CD4-positive, alpha-beta memory T cell (primary cell): ENCODE results near the gene RTKN2. TPM values are rescaled to one million over a fixed set of nuclear protein-coding genes. Genes with fewer than 3 reads are reported as not detected.
A peak's percentile ranks its signal among the peaks of the same experiment; 100 is the strongest.

Experiments used
- CTCF ChIA-PET: fragments of 350-600 bp; sonication (Branson Sonifier 250); formaldehyde crosslinking; loops from one replicate; lab custom pipeline; 2021; ENCODE audit warnings: inconsistent platforms; ENCODE audit not compliant: partially characterized antibody; lab: Charles Lee
- POLR2A ChIA-PET: fragments of 350-600 bp; sonication (Branson Sonifier 250); formaldehyde crosslinking; loops from one replicate; lab custom pipeline; 2021; ENCODE audit not compliant: partially characterized antibody; lab: Charles Lee
- DNase-seq, 5 donors: peaks; one replicate each; pipeline versions ENCODE4 v3.0.0 to v3.0.0-alpha.2; 2020 to 2022; ENCODE audit warnings: mixed read lengths in 1 of 5
- H3K27ac ChIP-seq: one replicate; pipeline ENCODE4 v1.7.0; 2013; ENCODE audit warnings: low read depth, low read length
- H3K27me3 ChIP-seq: 2 replicates; pipeline ENCODE4 v1.7.0; 2013; ENCODE audit warnings: mild to moderate bottlenecking, low read length, moderate library complexity; ENCODE audit not compliant: insufficient read depth
- H3K36me3 ChIP-seq: 2 replicates; pipeline ENCODE4 v1.7.0; 2013; ENCODE audit warnings: mild to moderate bottlenecking, low read length, moderate library complexity; ENCODE audit not compliant: insufficient read depth
- H3K4me1 ChIP-seq: 2 replicates; pipeline ENCODE4 v1.7.0; 2013; ENCODE audit warnings: mild to moderate bottlenecking, low read length, moderate library complexity; ENCODE audit not compliant: insufficient read depth
- H3K4me3 ChIP-seq, 2 donors: one replicate each; pipeline ENCODE4 v1.7.0; 2013; ENCODE audit warnings: low read length in 2 of 2, mild to moderate bottlenecking in 1 of 2
- H3K9me3 ChIP-seq, 2 donors: one replicate each; pipeline ENCODE4 v1.7.0; 2013; ENCODE audit warnings: low read length in 2 of 2, control low read depth in 1 of 2; ENCODE audit not compliant: control insufficient read depth in 1 of 2
- H3K27ac Mint-ChIP-seq, 7 donors: one replicate each; pipeline ENCODE4 v1.8.0; 2020 to 2021; ENCODE audit warnings: mixed read lengths in 7 of 7, mild to moderate bottlenecking in 6 of 7, inconsistent platforms in 3 of 7, moderate library complexity in 3 of 7
- H3K27me3 Mint-ChIP-seq, 2 donors: one replicate each; pipeline ENCODE4 v1.8.0; 2020 to 2021; ENCODE audit warnings: mixed read lengths in 2 of 2
- H3K36me3 Mint-ChIP-seq, 2 donors: one replicate each; pipeline ENCODE4 v1.8.0; 2020 to 2021; ENCODE audit warnings: mixed read lengths in 2 of 2, inconsistent platforms in 1 of 2, mild to moderate bottlenecking in 1 of 2
- H3K4me1 Mint-ChIP-seq, 4 donors: one replicate each; pipeline ENCODE4 v1.8.0; 2020 to 2021; ENCODE audit warnings: mixed read lengths in 4 of 4, mild to moderate bottlenecking in 1 of 4
- H3K4me3 Mint-ChIP-seq, 8 donors: one replicate each; pipeline ENCODE4 v1.8.0; 2020 to 2021; ENCODE audit warnings: mixed read lengths in 8 of 8, mild to moderate bottlenecking in 7 of 8, moderate library complexity in 6 of 8, inconsistent platforms in 3 of 8
- H3K9me3 Mint-ChIP-seq, 8 donors: one replicate each; pipeline ENCODE4 v1.8.0; 2020 to 2021; ENCODE audit warnings: mixed read lengths in 8 of 8, mild to moderate bottlenecking in 5 of 8, inconsistent platforms in 3 of 8, moderate library complexity in 1 of 8
- intact Hi-C: fragments of 100-400 bp; cut with micrococcal nuclease; formaldehyde crosslinking; loops from one replicate; pipeline ENCODE4 v1.15.1; 2023
- polyA plus RNA-seq, 2 donors: library from polyadenylated mRNA; unstranded; fragments of 300-500 nt; fragmentation: Illumina TruSeq; gene quantifications; one replicate each; pipeline ENCODE4 v1.2.3, GENCODE V29; 2021
- total RNA-seq, 2 experiments: library from RNA; stranded (reverse); gene quantifications; one replicate each; pipeline ENCODE4 v1.2.3, GENCODE V29; 2021

RTKN2 gene
- total and polyA plus RNA-seq, 4 experiments from 2014 or later = 3.2 to 12.2 (median 8.2) TPM

- Histone ChIP-seq H3K4me1 (peaks cover 55% of the 10 kb centered on the region), H3K4me3 (no peak overlapping the region), H3K36me3 (no peaks in the 10 kb centered on the region), H3K27me3 (no peaks in the 10 kb centered on the region), H3K9me3 (no peaks in the 10 kb centered on the region), H3K27ac (no peak overlapping the region)
- H3K27me3 Mint-ChIP-seq = no peaks in the 10 kb centered on the region
- DNase-seq = no peak
- POLR2A ChIA-PET = interaction anchor here (1.0 to 1.9 kb wide), 3 partner anchors 54 to 188 kb away, joined by 3 to 11 read pairs (median 5); no protein-coding TSS in a partner anchor
- intact Hi-C loops = no loop called here
- peaks cover 0 to 1% (median 0%) of the 10 kb centered on the region in 8 donors for H3K9me3 Mint-ChIP-seq
- no peaks in the 10 kb centered on the region for H3K36me3 Mint-ChIP-seq
- CTCF ChIA-PET = interaction anchor here (0.9 to 1.2 kb wide), 3 partner anchors 7 to 183 kb away, joined by 3 read pairs; no protein-coding TSS in a partner anchor
- H3K27ac Mint-ChIP-seq = peak overlapping the region in 3 of 7 donors; percentile 12 to 31 (median 16)
- H3K4me3 Mint-ChIP-seq = peak overlapping the region in 6 of 8 donors; percentile 16 to 77 (median 36)
- peaks cover 26 to 62% (median 30%) of the 10 kb centered on the region in 4 donors for H3K4me1 Mint-ChIP-seq
These were observed 31.1 kb downstream of the RTKN2 start for GRCh38 chr10:62237506-62237905.

GRCh38 chr10:62234077-62234605 is 34.5 kb downstream of the RTKN2 start:
- intact Hi-C loops = no loop called here
- peaks cover 40% of the 10 kb centered on the region for H3K4me1 ChIP-seq
- H3K4me1 Mint-ChIP-seq = peaks cover 17 to 56% (median 26%) of the 10 kb centered on the region in 4 donors
- no peak overlapping the region for H3K4me3 ChIP-seq
- peak overlapping the region; percentile 60 to 85 (median 67) for H3K4me3 Mint-ChIP-seq
- H3K27me3 Mint-ChIP-seq = no peaks in the 10 kb centered on the region
- DNase-seq = no peak
- no peaks in the 10 kb centered on the region for H3K27me3 ChIP-seq
- H3K9me3 ChIP-seq = no peaks in the 10 kb centered on the region
- H3K36me3 ChIP-seq = no peaks in the 10 kb centered on the region
- H3K27ac Mint-ChIP-seq = peak overlapping the region in 6 of 7 donors; percentile 4 to 77 (median 24)
- no peak overlapping the region for H3K27ac ChIP-seq
- POLR2A ChIA-PET = interaction anchor here (0.7 to 3.0 kb wide), 6 partner anchors 9 to 332 kb away, joined by 3 to 16 read pairs (median 4); no protein-coding TSS in a partner anchor
- no peaks in the 10 kb centered on the region for H3K36me3 Mint-ChIP-seq
- CTCF ChIA-PET = interaction anchor here (1.8 kb wide), 1 partner anchor 10 kb away, joined by 6 read pairs; no protein-coding TSS in a partner anchor
- peaks cover 0 to 1% (median 0%) of the 10 kb centered on the region in 8 donors for H3K9me3 Mint-ChIP-seq

DNA sequence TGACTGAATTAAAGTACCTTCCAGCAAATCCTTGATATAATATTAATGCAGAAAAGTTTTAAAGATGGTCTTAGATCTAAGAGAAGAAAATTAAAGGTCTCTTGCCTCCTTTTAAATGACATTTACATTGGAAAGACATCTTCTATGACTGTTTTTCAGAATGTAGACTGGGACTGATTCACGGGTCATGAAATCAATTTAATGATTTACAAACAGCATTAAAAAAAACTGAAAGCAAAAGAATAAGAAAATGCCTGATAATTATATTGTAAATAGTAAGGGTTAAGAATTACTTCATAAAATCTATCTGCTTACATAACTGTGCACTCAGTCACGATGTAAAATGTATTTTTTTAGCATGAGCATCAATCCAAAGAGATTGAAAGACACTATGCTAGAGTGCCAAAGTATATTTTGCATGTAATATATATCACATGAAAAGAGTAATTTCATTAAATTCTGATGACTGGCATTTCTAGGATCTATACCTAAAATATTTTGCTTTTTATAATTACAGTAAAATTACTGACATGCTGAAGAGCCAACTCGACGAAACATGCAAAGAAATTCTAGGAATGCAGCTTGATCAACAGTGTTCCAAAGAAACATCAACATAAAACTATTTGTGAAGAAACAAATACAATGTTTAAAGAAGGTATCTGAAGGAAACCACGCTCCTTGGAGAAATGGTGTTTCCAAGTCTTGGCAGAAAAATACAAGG is 35.1 kb downstream of the RTKN2 start:
- DNase-seq = no peak
- Histone ChIP-seq H3K9me3 (no peaks in the 10 kb centered on the region), H3K27ac (no peak overlapping the region), H3K36me3 (no peaks in the 10 kb centered on the region), H3K4me3 (no peak overlapping the region), H3K27me3 (no peaks in the 10 kb centered on the region), H3K4me1 (peaks cover 35% of the 10 kb centered on the region)
- Mint-ChIP-seq H3K27ac (peak overlapping the region in 6 of 7 donors; percentile 4 to 57 (median 16)), H3K27me3 (no peaks in the 10 kb centered on the region), H3K36me3 (no peaks in the 10 kb centered on the region), H3K4me3 (peak overlapping the region; percentile 60 to 85 (median 67)), H3K4me1 (peaks cover 15 to 51% (median 22%) of the 10 kb centered on the region in 4 donors), H3K9me3 (peaks cover 0 to 1% (median 0%) of the 10 kb centered on the region in 8 donors)
- CTCF ChIA-PET = interaction anchor here (1.8 kb wide), 1 partner anchor 11 kb away, joined by 6 read pairs; no protein-coding TSS in a partner anchor
- intact Hi-C loops = no loop called here
- POLR2A ChIA-PET = interaction anchor here (0.6 to 3.0 kb wide), 6 partner anchors 10 to 331 kb away, joined by 3 to 16 read pairs (median 4); no protein-coding TSS in a partner anchor

GRCh38 chr10:62231805-62232204 is 36.8 kb downstream of the RTKN2 start:
- Mint-ChIP-seq H3K4me1 (peaks cover 14 to 44% (median 21%) of the 10 kb centered on the region in 4 donors), H3K27ac (peak overlapping the region in 3 of 7 donors; percentile 4 to 48 (median 20)), H3K9me3 (peaks cover 0 to 1% (median 0%) of the 10 kb centered on the region in 8 donors), H3K36me3 (no peaks in the 10 kb centered on the region), H3K4me3 (peak overlapping the region in 5 of 8 donors; percentile 1 to 69 (median 22)), H3K27me3 (no peaks in the 10 kb centered on the region)
- Histone ChIP-seq H3K27ac (no peak overlapping the region), H3K36me3 (no peaks in the 10 kb centered on the region), H3K27me3 (no peaks in the 10 kb centered on the region), H3K4me1 (peaks cover 35% of the 10 kb centered on the region), H3K9me3 (no peaks in the 10 kb centered on the region), H3K4me3 (no peak overlapping the region)
- DNase-seq = no peak
- intact Hi-C loops = no loop called here
- POLR2A ChIA-PET = interaction anchor here (0.9 kb wide), 1 partner anchor 331 kb away, joined by 3 read pairs; the partner anchor contains the start of gene ARID5B
- CTCF ChIA-PET = interaction anchor here (1.8 to 2.0 kb wide), 2 partner anchors 12 to 194 kb away, joined by 6 to 8 read pairs; no protein-coding TSS in a partner anchor

DNA sequence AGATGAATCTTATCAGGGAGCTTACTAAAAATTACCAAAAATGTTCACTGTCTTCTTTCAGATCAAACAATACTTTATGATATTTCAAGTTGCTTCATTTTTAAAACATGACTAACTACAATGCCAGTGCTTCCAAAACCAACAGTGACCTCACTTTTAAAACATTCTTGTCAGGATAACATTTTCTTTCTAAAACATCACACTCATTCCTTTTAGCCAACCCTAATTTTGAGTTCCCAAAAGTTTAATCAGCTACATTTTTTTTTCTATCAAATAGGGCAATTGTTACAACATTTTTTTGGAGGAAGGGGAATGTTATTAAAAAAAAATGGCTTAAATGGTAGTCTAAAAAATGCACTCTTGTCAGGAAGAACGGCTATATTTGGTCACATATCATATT is 37.3 kb downstream of the RTKN2 start:
- ChIA-PET CTCF (interaction anchor here (1.8 to 2.0 kb wide), 2 partner anchors 13 to 193 kb away, joined by 6 to 8 read pairs; no protein-coding TSS in a partner anchor), POLR2A (interaction anchor here (0.9 to 1.7 kb wide), 2 partner anchors 10 to 330 kb away, joined by 3 to 5 read pairs; partner anchors contain the start of gene ARID5B)
- H3K27ac ChIP-seq = no peak overlapping the region
- H3K27me3 ChIP-seq = no peaks in the 10 kb centered on the region
- no peaks in the 10 kb centered on the region for H3K27me3 Mint-ChIP-seq
- no peaks in the 10 kb centered on the region for H3K36me3 Mint-ChIP-seq
- peaks cover 12 to 40% (median 17%) of the 10 kb centered on the region in 4 donors for H3K4me1 Mint-ChIP-seq
- no peaks in the 10 kb centered on the region for H3K9me3 Mint-ChIP-seq
- H3K4me3 ChIP-seq = no peak overlapping the region
- intact Hi-C loops = no loop called here
- no peak for DNase-seq
- no peak overlapping the region for H3K4me3 Mint-ChIP-seq
- peaks cover 34% of the 10 kb centered on the region for H3K4me1 ChIP-seq
- H3K9me3 ChIP-seq = no peaks in the 10 kb centered on the region
- H3K27ac Mint-ChIP-seq = peak overlapping the region in 2 of 7 donors; percentile 4 to 22
- no peaks in the 10 kb centered on the region for H3K36me3 ChIP-seq

- Mint-ChIP-seq H3K4me3 (peak overlapping the region in 2 of 8 donors; percentile 2 to 12), H3K9me3 (no peaks in the 10 kb centered on the region), H3K27me3 (no peaks in the 10 kb centered on the region), H3K36me3 (no peaks in the 10 kb centered on the region), H3K27ac (no peak overlapping the region), H3K4me1 (peaks cover 12 to 31% (median 14%) of the 10 kb centered on the region in 4 donors)
- Histone ChIP-seq H3K4me3 (no peak overlapping the region), H3K9me3 (no peaks in the 10 kb centered on the region), H3K4me1 (peaks cover 26% of the 10 kb centered on the region), H3K27me3 (no peaks in the 10 kb centered on the region), H3K27ac (no peak overlapping the region), H3K36me3 (no peaks in the 10 kb centered on the region)
- POLR2A ChIA-PET = interaction anchor here (0.9 to 1.7 kb wide), 2 partner anchors 11 to 330 kb away, joined by 3 to 5 read pairs; partner anchors contain the start of gene ARID5B
- intact Hi-C loops = no loop called here
- CTCF ChIA-PET = interaction anchor here (1.8 to 2.0 kb wide), 2 partner anchors 13 to 192 kb away, joined by 6 to 8 read pairs; no protein-coding TSS in a partner anchor
- DNase-seq = peak in 3 of 5 donors; percentile 13 to 29 (median 20)
These were observed 38.1 kb downstream of the RTKN2 start for GRCh38 chr10:62230344-62231121.
